ENCODE data around the gene SAMD4B. TPM values are rescaled to one million over a fixed set of nuclear protein-coding genes. Genes with fewer than 3 reads are reported as not detected.

SAMD4B gene
- total and polyA plus RNA-seq, 9 of the 15 experiments (the other 6 are each of a cell fraction or from before 2014, with no cell fraction given) = 3.4 to 90.5 (median 38.0) TPM

DNA sequence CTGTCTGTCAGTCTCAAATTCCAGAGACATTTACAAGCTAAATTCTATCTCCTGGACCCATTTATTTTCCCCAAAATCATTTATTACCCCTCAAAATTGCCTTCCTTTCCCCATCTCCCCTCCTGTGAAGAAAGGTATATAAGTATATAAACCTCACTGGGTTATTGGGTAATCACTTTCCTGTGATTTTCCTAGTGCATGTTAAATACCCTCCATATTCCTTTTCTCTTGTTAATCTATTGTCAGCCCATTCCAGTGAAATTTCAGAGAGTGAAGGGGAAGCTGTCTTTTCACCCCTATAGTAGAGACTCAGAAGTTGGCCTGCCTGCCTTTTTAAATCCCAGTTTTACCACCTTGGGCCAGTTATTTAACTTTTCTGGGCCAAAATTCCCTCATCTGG lies 36.1 kb upstream of the SAMD4B start:
- ATAC-seq (no peak), FAIRE-seq (no peak), DNase-seq (ENCODE audit: extremely low read depth in 1 of 4, low spot score in 3 of 4) (no peak)
- Histone ChIP-seq H3K79me2 (ENCODE audit: control insufficient read depth, insufficient read depth, low read length) (peaks cover 12% of the 10 kb centered on the region; the same call in 2 of the 3 replicates), H3K4me2 (ENCODE audit: insufficient read depth, low read length) (no peak overlapping the region), H3K9me1 (ENCODE audit: control insufficient read depth, insufficient read depth, low read length) (no peaks in the 10 kb centered on the region), H4K20me1 (replicated peaks; ENCODE audit: control insufficient read depth, insufficient read depth, low read length) (no peaks in the 10 kb centered on the region), H3K27me3 (ENCODE audit: control insufficient read depth in 2 of 2, insufficient read depth in 2 of 2, low read length in 2 of 2) (no peaks in the 10 kb centered on the region), H3K9ac (ENCODE audit: insufficient read depth in 1 of 2, low read depth in 2 of 2, low read length in 2 of 2) (no peak overlapping the region), H3K27ac (ENCODE audit: extremely low read depth, low read depth, low read length) (no peak overlapping the region), H3K4me1 (replicated peaks in 1 of 2; ENCODE audit: control insufficient read depth in 2 of 2, insufficient read depth in 2 of 2, low read length in 2 of 2) (peaks cover 38 to 40% of the 10 kb centered on the region in 2 experiments), H3K9me3 (replicated peaks; ENCODE audit: control insufficient read depth, insufficient read depth, low read depth, low read length) (no peaks in the 10 kb centered on the region), H3K4me3 (no peak overlapping the region), H3K36me3 (ENCODE audit: control insufficient read depth, insufficient read depth, low read length) (peaks cover 13% of the 10 kb centered on the region; the same call in 1 of the 3 replicates), H2AFZ (ENCODE audit: low read depth, low read length) (no peak overlapping the region)
- POLR2A ChIA-PET = interaction anchor here (0.7 to 1.1 kb wide), 2 partner anchors 10 to 107 kb away, joined by 3 read pairs; partner anchors contain the start of gene IFNL1
- no TSS peak for BruUV-seq (replicated peaks)
- intact Hi-C loops (cut with micrococcal nuclease) = loop anchor here (10.0 kb wide), 1 partner anchor 51 kb away; no protein-coding TSS in a partner anchor
- in situ Hi-C loops (cut with MboI) = no loop called here
- TF ChIP-seq ZNF77 (CRISPR knock-in tag; IDR thresholded peaks at IDR 0.05) = no peak
- TF ChIP-seq ARID2 (IDR thresholded peaks at IDR 0.05) = no peak
- no peak for TF ChIP-seq GTF2E2 (tag; IDR thresholded peaks at IDR 0.05)
- TF ChIP-seq HNRNPLL (IDR thresholded peaks at IDR 0.05; ENCODE audit: low read depth, low read length, poor library complexity, severe bottlenecking) = no peak
- no peak for TF ChIP-seq GABPB1 (CRISPR knock-in tag; IDR thresholded peaks at IDR 0.05)
- TF ChIP-seq MXI1 (IDR thresholded peaks at IDR 0.05; ENCODE audit: low read depth, low read length) = no peak
- no peak for TF ChIP-seq ASH1L (IDR thresholded peaks at IDR 0.05; ENCODE audit: borderline replicate concordance, low read depth, partially characterized antibody)
- no peak for TF ChIP-seq NR4A1 (CRISPR knock-in tag; IDR thresholded peaks at IDR 0.05)
- no peak for TF ChIP-seq NR4A1 (tag; IDR thresholded peaks at IDR 0.05)
- no peak for TF ChIP-seq ETV6 (IDR thresholded peaks at IDR 0.05; ENCODE audit: borderline replicate concordance in 1 of 2, low read depth in 2 of 2, low read length in 1 of 2)
- TF ChIP-seq ETV6 (CRISPR knock-in tag; IDR thresholded peaks at IDR 0.05; ENCODE audit: borderline replicate concordance) = no peak
- no peak for TF ChIP-seq THRB (CRISPR knock-in tag; conservative IDR thresholded peaks at IDR 0.05)
- no peak for TF ChIP-seq TOE1 (IDR thresholded peaks at IDR 0.05; ENCODE audit: borderline replicate concordance)
- no peak for TF ChIP-seq TOE1 (CRISPR knock-in tag; IDR thresholded peaks at IDR 0.05; ENCODE audit: borderline replicate concordance, low read depth)
- TF ChIP-seq MEIS2 (IDR thresholded peaks at IDR 0.05; ENCODE audit: partially characterized antibody) = no peak
- TF ChIP-seq MYNN (IDR thresholded peaks at IDR 0.05) = no peak
- TF ChIP-seq MYNN (CRISPR knock-in tag; IDR thresholded peaks at IDR 0.05) = no peak
- no peak for TF ChIP-seq RBM39 (optimal IDR thresholded peaks at IDR 0.05; ENCODE audit: low read depth, low read length)
- no peak for TF ChIP-seq CBX8 (IDR thresholded peaks at IDR 0.05; ENCODE audit: borderline replicate concordance, extremely low read depth, low read depth, low read length, poor library complexity, severe bottlenecking)
- TF ChIP-seq ATF7 (IDR thresholded peaks at IDR 0.05) = no peak
- no peak for TF ChIP-seq HDAC1 (IDR thresholded peaks at IDR 0.05)
- TF ChIP-seq ZNF316 (IDR thresholded peaks at IDR 0.05) = no peak
- CTCF ChIA-PET (ENCODE audit: low intra/inter-chr PET ratio) = no interaction called here

Data from K562 (cell line).